ENCODE results near the gene PDE7B. TPM values are rescaled to one million over a fixed set of nuclear protein-coding genes. Genes with fewer than 3 reads are reported as not detected.
"Not testable (repeated sequence)": the region's sequence is repeated elsewhere in the genome, so short reads cannot be mapped to it uniquely, and the experiment has no call there.

PDE7B gene
- polyA plus RNA-seq, 4 donors: 8.1 to 9.5 (median 8.9) TPM

DNA sequence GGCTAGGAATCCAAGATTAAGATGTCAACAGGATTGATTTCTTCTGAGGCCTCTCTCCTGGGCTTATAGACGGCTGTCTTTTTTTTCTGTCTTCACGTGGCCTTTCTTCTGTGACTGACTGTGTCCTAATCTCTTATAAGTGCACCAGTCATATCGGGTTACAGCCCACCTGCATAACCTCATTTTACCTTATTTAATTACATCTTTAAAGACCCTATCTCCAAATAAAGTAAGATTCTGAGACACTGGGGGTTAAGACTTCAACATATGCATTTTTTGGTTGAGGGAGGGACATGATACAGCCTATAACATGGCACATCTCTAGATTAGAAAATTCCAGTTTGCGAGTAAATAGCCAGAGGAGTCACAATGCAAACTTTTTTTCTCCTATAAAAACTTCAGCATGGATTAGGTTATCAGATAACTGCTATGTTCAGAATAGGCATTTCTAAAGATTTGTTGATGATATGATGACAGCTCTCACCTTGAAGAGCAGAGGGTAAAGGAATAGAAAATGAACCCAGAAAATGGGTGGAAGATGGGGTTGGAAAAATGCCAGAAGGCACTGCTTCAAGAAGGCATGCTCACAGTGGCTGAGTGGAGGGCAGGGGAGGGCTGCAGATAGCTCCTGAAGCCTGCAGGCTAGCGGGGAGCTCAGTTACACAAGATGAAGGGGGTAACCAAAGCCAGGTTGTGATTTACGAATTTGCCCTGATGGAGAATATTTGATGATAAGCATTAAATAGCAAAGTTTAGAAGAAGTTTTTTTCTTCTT, 8.7 kb upstream of the PDE7B start:
- DNase-seq (ENCODE audit: low read depth in 4 of 4, low spot score in 3 of 4): no peak

DNA sequence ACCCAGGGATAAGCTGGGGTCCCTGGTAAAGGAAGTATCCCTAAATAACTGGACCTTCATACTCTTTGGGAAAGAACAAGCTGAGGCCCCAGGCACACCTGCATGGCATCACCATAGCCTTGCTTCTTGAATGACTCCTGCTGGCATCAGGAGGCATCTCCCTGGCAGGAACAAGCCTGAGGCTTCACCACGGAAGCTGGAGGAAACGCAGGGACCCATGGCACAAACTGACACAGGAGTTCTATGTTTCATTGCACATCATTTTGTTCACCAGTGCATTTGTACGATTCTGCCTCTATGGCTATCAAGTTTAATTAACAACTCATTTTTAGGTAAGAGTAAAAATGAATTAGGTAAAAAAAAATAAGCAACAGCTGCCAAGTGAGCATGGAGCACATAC, 619 bp upstream of the PDE7B start:
- DNase-seq (ENCODE audit: low read depth in 4 of 4, low spot score in 3 of 4): no peak

DNA sequence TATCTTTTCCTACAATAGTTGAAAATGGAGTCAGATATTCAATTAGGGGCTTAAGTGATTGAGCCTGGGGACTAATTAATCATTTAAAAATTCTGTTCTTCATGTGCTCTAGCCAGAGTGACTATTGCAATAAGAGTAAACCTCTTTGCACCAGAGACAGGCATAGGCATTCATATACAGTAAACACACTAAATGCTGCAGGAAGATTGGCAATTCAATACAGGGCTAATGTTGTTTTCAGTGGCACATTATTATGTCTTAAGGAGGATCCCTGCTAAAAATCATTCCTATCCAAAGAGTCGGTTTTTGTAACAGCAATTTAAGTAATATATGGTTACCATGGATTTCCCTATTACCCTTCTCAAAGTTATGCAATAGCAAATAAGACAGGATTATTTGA, 1.2 kb downstream of the PDE7B start:
- no peak for DNase-seq (ENCODE audit: low read depth in 4 of 4, low spot score in 3 of 4)

DNA sequence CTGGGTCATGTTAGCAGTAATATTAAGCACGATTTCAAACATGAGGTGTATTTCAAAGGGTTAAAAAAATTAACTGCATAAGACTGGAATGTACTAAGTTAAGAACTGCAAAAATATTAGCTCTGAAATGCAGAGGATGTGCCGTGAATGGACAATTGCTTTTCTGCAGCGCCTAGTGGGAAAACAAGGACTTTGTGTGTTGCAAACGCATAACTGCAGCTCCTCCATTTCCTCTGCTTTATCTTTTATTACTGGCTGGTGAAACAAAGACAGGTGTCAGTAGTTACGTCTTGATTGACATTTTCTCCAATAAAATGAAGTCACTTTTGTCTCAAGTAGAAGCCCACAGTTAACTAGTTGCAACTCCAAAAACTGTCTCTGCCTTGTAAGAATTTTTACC, 1.7 kb downstream of the PDE7B start:
- no peak for DNase-seq (ENCODE audit: low read depth in 4 of 4, low spot score in 3 of 4)

DNA sequence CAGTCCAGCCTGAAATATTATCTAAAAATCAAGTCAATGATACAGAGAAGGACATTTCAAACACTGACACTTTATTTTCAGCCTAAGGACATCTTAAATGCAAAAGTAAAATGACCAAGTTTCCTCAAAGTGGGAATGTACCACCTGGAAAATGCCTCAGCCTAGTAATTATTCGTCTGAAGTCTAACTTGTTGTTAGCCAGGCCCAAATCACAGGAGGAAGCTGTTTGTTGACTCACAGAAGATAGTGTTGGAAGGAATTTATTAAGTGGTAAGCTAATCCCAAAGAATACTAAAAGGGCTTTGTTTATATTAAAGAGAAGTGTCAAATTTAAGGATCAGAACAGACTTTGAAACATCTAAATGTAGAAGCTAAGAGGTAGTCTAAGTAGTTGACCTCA, 2.5 kb downstream of the PDE7B start:
- DNase-seq (ENCODE audit: low read depth in 4 of 4, low spot score in 3 of 4): no peak

DNA sequence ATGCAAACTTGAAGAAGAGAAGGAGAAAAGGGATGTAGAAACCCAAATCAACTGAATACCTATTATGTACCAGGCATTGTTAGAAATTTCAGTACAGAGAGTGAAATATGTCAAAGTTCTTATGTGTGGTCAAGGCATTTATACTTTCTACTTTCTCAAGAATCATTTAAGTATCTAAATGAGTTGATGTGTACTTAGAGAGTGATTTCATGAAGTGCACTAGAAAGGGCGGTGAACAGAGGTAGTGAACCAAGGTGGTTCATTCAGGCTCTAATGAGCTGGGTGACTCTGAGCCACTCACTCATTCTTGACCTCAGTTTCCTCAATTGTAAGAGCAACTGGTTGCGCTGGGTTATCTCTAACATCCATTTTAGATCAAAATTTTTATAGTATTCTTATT, 3.3 kb downstream of the PDE7B start:
- no peak for DNase-seq (ENCODE audit: low read depth in 4 of 4, low spot score in 3 of 4)

DNA sequence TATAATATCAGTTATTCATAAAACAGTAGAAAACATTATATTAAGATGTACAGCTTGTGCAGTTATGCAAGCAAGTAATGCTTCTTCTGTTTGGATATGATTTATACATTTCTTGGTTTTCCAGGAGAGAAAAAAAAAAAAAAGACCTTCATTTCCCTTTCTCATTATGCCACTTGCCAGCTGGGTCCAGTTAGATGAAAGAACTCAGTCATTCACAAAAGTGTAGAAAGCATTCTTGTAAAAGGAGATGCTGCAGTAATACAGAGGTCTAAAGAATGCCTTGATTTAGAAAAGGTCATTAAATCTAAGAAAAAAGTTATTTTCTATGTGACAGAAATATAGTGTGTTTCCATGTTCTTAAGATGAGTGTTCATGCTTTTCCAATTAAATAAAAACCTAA, 7.4 kb downstream of the PDE7B start:
- no peak for DNase-seq (ENCODE audit: low read depth in 4 of 4, low spot score in 3 of 4)

DNA sequence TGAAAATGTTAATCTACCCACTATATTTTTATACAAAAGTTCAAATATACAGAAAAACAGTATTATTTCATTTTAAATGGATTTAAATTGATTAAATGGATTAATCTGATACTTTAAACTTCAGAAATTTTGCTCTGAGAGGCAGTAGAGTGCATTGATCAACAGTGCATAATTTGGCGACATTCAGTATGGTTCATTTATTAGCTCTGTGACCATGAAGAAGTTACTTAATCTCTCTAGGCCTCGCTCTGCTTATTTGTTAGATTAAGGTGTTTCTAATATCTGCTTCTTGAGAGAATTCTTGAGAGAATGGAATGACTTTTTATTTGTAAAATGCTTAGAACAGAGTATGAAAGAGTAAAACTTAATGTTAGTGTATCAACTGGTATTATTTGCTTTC, 8.9 kb downstream of the PDE7B start:
- DNase-seq (ENCODE audit: low read depth in 4 of 4, low spot score in 3 of 4): no peak

DNA sequence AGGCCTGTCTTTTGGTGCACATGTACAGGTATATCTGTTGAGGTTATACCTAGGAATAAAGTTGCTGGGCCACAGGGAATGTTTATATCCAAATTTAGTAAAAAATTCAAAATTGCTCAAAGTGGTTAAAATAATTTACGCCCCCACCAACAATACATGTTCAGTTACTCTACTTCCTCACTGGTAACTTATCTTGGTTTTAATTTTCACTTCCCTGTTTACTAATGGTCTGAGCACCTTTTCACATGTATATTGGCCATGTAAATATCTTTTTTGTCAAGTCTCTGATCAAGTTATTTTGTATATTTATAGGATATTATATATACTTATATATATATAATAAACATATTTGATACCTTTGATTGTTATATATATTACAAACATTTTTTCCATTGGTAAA, 9.7 kb downstream of the PDE7B start:
- no peak for DNase-seq (ENCODE audit: low read depth in 4 of 4, low spot score in 3 of 4)

DNA sequence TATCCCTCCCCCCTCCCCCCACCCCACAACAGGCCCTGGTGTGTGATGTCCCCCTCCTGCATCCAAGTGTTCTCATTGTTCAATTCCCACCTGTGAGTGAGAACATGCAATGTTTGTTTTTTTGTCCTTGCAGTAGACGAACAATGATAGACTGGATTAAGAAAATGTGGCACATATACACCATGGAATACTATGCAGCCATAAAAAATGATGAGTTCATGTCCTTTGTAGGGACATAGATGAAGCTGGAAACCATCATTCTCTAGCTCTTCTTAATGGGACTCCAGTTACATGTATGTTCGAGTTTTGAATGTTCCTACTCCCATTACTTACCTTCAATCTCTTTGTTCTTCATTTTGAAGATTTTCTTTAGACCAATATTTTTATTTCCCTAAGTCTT, 13.4 kb downstream of the PDE7B start:
- not testable (repeated sequence) for DNase-seq (ENCODE audit: low read depth in 4 of 4, low spot score in 3 of 4)

DNA sequence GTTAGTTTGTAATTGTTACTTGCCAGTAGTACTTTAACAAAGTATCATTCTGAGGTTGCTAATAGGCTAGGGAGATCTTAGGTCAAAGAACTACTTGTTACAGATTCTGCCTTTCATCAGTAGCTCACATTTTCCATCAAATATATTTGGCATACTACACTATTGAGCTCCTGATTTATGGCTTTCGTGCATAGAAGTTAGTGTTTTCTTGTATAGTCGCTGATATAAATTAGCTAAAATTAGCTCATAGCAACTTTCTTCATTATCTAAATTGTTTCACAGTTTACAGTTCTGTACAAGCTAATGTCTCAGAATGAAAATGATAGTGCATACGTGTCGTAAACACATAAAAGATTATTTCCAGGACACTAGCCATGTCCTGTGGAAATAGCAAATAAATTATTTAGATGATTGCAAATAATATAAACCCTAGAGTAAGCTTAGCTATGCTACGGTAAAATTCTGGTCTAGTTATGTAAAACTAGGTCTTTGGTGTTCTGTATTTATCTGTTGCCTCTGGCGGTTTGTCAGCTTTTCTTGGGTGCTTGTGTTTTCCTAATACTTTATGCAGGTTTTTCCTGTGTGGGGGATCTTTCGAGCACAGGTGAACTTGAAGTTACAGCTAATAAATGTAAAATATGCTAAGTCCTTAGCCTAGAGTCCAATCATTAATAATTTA, 15.1 kb downstream of the PDE7B start:
- DNase-seq (ENCODE audit: low read depth in 4 of 4, low spot score in 3 of 4): no peak

DNA sequence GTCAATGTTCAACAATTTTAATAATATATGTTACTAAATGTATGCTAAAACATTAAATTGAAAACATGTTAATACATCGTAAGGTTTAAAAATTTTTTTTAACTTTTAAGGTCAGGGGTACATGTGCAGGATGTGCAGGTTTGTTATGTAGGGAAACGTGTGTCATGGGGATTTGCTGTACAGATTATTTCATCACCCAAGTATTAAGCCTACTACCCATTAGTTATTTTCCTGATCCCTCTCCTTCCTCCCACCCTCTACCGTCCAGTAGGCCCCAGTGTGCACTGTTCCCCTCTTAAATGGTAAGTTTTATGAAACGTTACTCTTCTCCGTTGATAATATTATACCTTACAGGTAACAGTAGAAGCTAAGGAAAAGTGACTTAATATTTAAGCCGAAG, 15.8 kb downstream of the PDE7B start:
- no peak for DNase-seq (ENCODE audit: low read depth in 4 of 4, low spot score in 3 of 4)

DNA sequence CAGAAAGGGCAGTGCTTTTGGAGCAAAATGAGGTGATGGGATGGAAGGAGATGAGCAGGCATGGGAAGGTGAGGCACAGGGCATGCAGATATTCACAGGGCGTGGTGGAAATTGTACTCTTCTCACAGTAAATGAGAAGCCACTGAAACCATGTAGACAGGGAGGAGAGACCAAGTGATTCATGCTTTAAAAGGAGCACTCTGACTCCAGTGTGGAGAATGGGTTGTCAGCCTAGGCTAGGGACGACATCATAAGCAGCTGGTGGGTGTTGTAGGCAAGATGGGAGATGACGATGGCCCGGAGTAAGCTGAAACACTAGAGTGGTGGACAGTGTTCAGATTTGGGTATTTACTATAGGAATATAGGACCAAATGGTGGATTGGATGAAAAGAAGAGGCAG, 18.4 kb downstream of the PDE7B start:
- DNase-seq (ENCODE audit: low read depth in 4 of 4, low spot score in 3 of 4): no peak

DNA sequence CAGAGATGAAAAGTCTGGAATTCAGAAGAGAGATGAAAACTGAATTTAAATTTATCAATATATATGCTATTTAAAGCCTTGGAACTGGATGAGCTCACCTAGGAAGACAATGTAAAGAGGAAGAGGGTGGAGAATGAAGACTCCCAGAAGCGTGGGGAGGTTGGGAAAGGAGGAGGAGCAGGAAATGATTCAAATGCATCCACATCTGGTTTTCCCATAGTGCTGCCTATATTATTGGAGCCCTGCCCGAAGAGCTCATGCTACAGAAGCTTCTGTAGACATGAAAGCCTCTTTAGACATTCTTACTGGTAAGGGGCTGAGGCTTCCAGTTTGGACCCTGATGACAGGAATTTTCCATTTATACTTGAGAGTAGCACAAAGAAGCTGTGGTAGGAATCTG, 19.2 kb downstream of the PDE7B start:
- no peak for DNase-seq (ENCODE audit: low read depth in 4 of 4, low spot score in 3 of 4)

DNA sequence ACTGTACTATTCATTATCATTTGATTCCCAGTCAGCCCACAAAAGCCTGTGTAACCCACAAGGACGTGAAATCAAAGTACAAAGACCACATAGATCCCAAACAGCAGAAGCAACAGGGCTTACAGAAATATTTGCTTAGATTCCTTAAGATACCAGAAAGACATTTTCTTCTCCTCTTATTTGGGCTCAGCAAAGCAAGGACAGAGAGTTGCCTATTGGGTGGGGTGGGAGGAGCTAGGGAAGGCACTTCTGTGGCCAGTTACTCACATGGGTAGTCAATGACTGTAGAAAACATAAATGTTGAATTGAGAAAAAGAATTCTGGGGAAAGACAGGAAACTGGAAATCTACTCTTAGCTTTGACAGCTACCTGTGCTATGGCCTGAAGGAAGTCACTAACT, 19.8 kb downstream of the PDE7B start:
- DNase-seq (ENCODE audit: low read depth in 4 of 4, low spot score in 3 of 4): no peak

DNA sequence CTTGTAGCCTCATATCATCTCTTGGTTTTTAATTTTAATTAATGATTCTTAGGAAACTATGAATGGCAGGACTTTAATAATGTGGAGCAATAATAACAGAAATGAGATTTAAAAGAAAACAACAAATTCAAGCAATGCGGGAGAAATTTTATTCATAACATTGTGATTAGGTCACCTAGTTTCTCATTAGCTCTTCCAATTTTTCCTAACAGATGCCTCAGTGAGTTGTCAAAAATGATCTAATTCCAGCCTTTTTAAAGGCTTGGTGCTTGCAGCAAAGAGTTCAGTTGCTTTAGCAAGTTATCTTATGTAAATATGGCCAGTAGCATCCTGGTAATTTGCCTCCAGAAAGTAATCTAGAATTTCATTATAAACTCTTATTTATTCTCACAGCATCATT, 20.4 kb downstream of the PDE7B start:
- no peak for DNase-seq (ENCODE audit: low read depth in 4 of 4, low spot score in 3 of 4)

DNA sequence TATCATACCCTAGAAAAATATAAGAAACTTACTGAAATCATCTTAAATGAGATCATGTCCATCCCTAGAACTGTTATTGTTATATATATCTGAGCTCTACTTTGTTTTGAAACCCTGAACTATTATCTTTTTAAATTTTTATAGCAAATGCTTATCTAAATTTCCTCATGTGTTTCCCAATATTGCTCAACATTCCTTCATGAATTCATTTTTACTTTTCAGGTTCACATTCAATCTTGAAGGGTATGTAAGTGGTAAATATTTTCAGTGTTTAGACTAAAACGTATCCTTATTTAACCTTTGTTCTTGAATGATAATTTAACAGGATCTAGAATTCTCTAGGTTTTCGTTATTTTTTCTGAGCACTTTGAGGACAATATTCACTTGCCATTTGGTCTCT, 23.9 kb downstream of the PDE7B start:
- no peak for DNase-seq (ENCODE audit: low read depth in 4 of 4, low spot score in 3 of 4)

DNA sequence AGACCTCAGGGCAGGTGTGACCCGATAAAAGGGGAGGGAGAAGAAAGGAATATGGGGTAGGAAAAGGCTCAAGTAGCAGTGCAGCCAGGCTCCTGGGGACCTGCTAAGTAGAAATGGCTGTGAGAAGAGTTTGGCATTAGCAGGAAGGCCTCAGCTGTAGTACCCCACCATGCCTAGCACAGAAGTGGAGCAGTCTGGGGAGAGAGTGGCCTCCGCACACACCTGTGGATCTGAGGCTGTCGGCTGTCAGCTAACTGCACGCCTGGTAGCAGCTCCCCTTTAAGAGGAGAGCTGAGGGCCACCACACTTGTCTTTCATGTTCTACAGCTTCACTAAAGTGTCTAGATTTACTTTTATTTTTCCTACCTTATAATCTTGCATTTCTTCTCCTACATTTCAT, 24.6 kb downstream of the PDE7B start:
- no peak for DNase-seq (ENCODE audit: low read depth in 4 of 4, low spot score in 3 of 4)

DNA sequence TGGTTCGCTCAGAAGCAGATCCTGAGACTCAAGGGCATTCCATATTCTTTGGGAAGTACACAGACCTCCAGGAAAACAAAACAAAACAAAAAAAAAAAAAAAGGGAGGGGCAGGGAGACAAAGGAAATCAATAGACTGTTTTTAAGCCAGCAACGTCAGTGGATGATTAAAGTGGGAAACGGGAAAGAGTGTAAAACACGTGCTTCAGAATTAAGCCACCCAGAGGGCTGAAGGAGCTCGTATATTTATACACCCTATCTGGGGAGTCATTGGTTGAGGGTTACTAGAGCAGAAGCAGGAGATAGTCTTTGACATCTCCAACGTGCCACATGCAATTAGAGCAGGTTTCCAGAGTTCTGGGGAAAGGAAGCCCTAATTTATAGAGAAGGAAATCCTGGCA, 26.2 kb downstream of the PDE7B start:
- no peak for DNase-seq (ENCODE audit: low read depth in 4 of 4, low spot score in 3 of 4)

DNA sequence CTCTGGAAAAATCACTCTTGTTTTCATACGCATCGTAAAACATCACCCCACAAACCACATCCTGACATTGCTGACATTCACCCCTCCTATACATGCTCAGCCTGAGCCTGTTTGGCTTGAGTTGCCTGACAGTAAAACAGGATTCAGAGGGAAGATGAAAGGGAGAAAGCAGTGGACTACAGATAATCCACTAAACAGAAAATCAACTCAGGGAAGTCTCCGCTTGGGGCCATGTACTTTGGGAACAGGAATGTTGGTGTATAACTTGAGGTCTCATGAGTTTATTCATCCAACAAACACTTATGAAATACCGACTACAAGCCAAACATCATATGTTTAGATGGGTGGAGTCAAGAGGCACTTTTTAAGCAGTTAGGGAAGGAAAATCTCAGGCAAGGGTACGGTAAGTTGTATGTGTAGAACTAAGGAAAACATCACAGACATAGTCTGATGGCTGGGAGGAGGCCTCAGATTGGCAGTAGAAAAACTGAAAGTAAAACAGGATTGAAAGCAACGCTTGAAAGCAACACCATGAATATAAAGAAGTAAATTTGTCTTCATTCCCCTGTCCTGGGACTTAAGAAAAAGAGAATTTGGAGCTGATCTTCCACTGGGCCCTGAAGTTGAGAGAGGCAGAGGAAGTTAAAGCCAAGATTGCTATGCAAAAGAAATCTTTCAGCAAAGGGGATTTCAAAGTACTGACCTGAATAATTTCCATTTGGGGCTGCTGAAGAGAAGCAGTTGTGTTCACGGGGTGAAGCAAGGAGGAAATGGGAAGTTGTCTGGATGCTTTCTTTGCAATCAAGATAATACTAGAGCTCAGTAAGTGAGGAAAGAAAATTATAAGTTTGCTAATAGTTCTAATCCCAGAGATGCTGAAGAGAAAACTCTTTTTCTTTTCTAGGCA, 28.8 kb downstream of the PDE7B start:
- DNase-seq (ENCODE audit: low read depth in 4 of 4, low spot score in 3 of 4): no peak

DNA sequence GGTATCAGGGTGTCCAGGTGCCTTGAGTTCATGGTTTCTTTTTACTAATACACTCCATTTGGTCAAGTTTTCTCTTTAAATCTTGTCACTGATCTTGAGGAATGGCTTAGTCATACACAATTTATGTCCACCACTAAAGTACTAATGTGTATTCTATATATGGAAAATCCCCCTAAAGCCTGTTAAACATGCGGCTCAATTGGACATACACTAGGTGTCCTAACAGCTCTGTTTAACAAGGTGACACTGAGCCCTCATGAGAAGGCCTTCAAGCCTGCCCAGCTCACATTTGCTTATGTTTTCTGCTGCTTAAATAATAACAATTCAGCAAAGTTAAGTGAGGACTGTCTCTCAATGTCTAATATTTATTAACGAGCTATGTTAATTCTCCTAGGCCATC, 31.5 kb downstream of the PDE7B start:
- DNase-seq (ENCODE audit: low read depth in 4 of 4, low spot score in 3 of 4): no peak

DNA sequence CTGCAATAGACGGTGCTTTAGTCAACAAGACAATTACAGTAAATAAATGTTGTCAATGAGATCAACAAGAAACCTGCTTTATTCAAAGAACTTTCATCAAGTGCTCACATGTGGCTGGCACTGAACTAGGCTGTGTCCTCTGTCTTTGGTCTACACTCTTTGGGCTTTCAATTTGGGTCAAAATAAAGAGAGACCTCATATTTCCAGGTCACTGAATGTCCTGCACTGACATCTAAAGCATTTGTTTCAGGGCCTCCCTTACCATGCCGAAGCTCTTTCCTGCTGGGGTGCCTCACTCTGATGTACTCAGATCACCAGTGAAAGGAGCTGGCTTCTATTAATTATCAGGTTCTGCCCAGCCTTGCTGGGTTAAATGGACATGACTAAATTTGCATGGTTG, 32.0 kb downstream of the PDE7B start:
- no peak for DNase-seq (ENCODE audit: low read depth in 4 of 4, low spot score in 3 of 4)

All from right renal pelvis (tissue), 4 donors.